ENCODE data around the gene PRDM10.

- TF ChIP-seq CTCF (IDR thresholded peaks at IDR 0.05) (no peak), POLR2AphosphoS5 (IDR thresholded peaks at IDR 0.05) (peak in 1 of 2 donors; percentile 17)
Measured at GRCh38 chr11:130050257-130050656, 47.6 kb upstream of the PRDM10 start.
